Sigmoid colon (tissue), 4 donors: ENCODE data around the gene RYR3.

Experiments used
- CTCF ChIP-seq, 4 experiments: fragments of 450-650 bp in 3 of 4; fragments of 200-600 bp in 1 of 4; IDR thresholded peaks; one replicate each; pipeline ENCODE4 v1.5.1; 2016 to 2019; ENCODE audit warnings: antibody characterized with exemption in 4 of 4, mild to moderate bottlenecking in 3 of 4, moderate library complexity in 2 of 4
- EP300 ChIP-seq, 4 donors: sonication (generic); formaldehyde crosslinking; IDR thresholded peaks; one replicate each; pipeline ENCODE4 v1.6.1; 2017; ENCODE audit warnings: antibody characterized with exemption in 4 of 4
- POLR2A ChIP-seq, 2 donors: fragments of 450-650 bp; IDR thresholded peaks; one replicate each; pipeline ENCODE4 v1.6.1; 2016; ENCODE audit warnings: antibody characterized with exemption in 2 of 2, mild to moderate bottlenecking in 2 of 2, moderate library complexity in 2 of 2
- POLR2AphosphoS5 ChIP-seq, 4 donors: sonication (generic); formaldehyde crosslinking; IDR thresholded peaks; one replicate each; pipeline ENCODE4 v1.6.1; 2017; ENCODE audit warnings: antibody characterized with exemption in 4 of 4

DNA sequence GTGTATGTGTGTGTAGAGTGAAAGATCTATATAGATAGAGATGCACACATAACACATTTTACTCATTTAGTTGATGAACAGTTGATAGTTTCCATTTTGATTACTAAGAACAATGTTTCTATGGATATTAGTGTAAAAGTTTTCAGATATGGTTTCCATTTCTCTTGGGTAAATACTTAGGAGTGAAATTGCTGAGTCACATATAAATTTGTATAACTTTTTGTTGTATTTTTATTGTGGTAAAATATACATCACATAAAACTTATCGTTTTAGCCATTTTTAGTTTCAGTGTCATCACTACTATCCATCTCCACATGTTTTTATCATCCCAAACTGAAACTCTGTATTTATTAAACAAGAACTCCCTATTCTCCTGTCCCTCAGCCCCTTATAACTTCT is 258.3 kb downstream of the RYR3 start:
- no peak for TF ChIP-seq CTCF (IDR thresholded peaks at IDR 0.05)
- TF ChIP-seq POLR2A (IDR thresholded peaks at IDR 0.05), result no peak
- no peak for TF ChIP-seq EP300 (IDR thresholded peaks at IDR 0.05)
- TF ChIP-seq POLR2AphosphoS5 (IDR thresholded peaks at IDR 0.05), result no peak
